HG03066 (cell line): ENCODE results near the gene RBM34.

Experiments used
- ATAC-seq: cut with Tn5 transposase; IDR thresholded peaks from one replicate; pipeline ENCODE4 v1.9.1; 2021; ENCODE audit warnings: low read depth; ENCODE audit not compliant: unreplicated experiment

RBM34 gene

GRCh38 chr1:235156740-235157139 lies 4.3 kb downstream of the RBM34 start:
- ATAC-seq: no peak

GRCh38 chr1:235156265-235156664 lies 4.8 kb downstream of the RBM34 start:
- ATAC-seq: no peak

GRCh38 chr1:235152235-235152634 lies 8.8 kb downstream of the RBM34 start:
- ATAC-seq: no peak

GRCh38 chr1:235151033-235151432 lies 10.0 kb downstream of the RBM34 start:
- ATAC-seq: no peak

- no peak for ATAC-seq
These were observed 11.2 kb downstream of the RBM34 start for GRCh38 chr1:235149824-235150223.

GRCh38 chr1:235147269-235147668 lies 13.8 kb downstream of the RBM34 start:
- no peak for ATAC-seq

GRCh38 chr1:235145639-235146038 lies 15.4 kb downstream of the RBM34 start:
- no peak for ATAC-seq

GRCh38 chr1:235142991-235143390 lies 18.1 kb downstream of the RBM34 start:
- no peak for ATAC-seq

- no peak for ATAC-seq
These were observed 21.7 kb downstream of the RBM34 start for GRCh38 chr1:235139315-235139714.

- no peak for ATAC-seq
These were observed 22.2 kb downstream of the RBM34 start for GRCh38 chr1:235138821-235139220.

- ATAC-seq: no peak
These were observed 24.9 kb downstream of the RBM34 start for GRCh38 chr1:235136111-235136510.

- no peak for ATAC-seq
These were observed 26.9 kb downstream of the RBM34 start for GRCh38 chr1:235134171-235134570.

GRCh38 chr1:235133086-235133485 lies 28.0 kb downstream of the RBM34 start:
- ATAC-seq: no peak

- no peak for ATAC-seq
These were observed 29.1 kb downstream of the RBM34 start for GRCh38 chr1:235131961-235132360.

GRCh38 chr1:235130766-235131270 lies 30.2 kb downstream of the RBM34 start:
- ATAC-seq: no peak

GRCh38 chr1:235129774-235130570 lies 31.1 kb downstream of the RBM34 start:
- no peak for ATAC-seq

GRCh38 chr1:235128456-235129328 lies 32.4 kb downstream of the RBM34 start, which contains the start of gene TOMM20:
TSS of gene TOMM20 (minus strand) at chr1:235128837. CDS start at chr1:235128715, 122 bp downstream.
- peak; percentile 93 for ATAC-seq

GRCh38 chr1:235127732-235128455 lies 33.2 kb downstream of the RBM34 start:
- ATAC-seq: no peak

- no peak for ATAC-seq
These were observed 33.8 kb downstream of the RBM34 start for GRCh38 chr1:235127203-235127602.

- ATAC-seq: no peak
These were observed 36.4 kb downstream of the RBM34 start for GRCh38 chr1:235124665-235125064.

GRCh38 chr1:235124111-235124510 lies 36.9 kb downstream of the RBM34 start:
- ATAC-seq: no peak
